ENCODE data around the gene MYL7. TPM values are rescaled to one million over a fixed set of nuclear protein-coding genes. Genes with fewer than 3 reads are reported as not detected.

The MYL7 gene
- total and polyA plus RNA-seq, 2 of the 4 experiments (the other 2 are of a cell fraction): 0.24 TPM; not detected in 1

- ChIA-PET CTCF (no interaction called here), POLR2A (ENCODE audit: unreplicated experiment) (no interaction called here)
- no peaks in the 10 kb centered on the region for H3K79me1 ChIP-seq (ENCODE audit: low read depth in 1 of 2, low read length in 2 of 2)
- H3K4ac ChIP-seq (ENCODE audit: low read depth, low read length): no peak overlapping the region
- H3K56ac ChIP-seq (ENCODE audit: extremely low read depth, insufficient read depth, low read length): no peak overlapping the region
- TF ChIP-seq USF2 (IDR thresholded peaks at IDR 0.05; ENCODE audit: low read depth, low read length) (no peak), SMC3 (IDR thresholded peaks at IDR 0.05; ENCODE audit: low read depth, low read length) (no peak), MXI1 (IDR thresholded peaks at IDR 0.05; ENCODE audit: borderline replicate concordance, low read depth, low read length) (no peak), MAZ (IDR thresholded peaks at IDR 0.05; ENCODE audit: borderline replicate concordance, low read depth, low read length) (no peak), BHLHE40 (IDR thresholded peaks at IDR 0.05; ENCODE audit: low read depth, low read length) (no peak), POLR2A (IDR thresholded peaks at IDR 0.05; ENCODE audit: low read depth, low read length) (no peak), RAD21 (IDR thresholded peaks at IDR 0.05; ENCODE audit: low read length) (no peak), FOS (IDR thresholded peaks at IDR 0.05; ENCODE audit: low read depth, low read length) (no peak), ELK1 (IDR thresholded peaks at IDR 0.05; ENCODE audit: borderline replicate concordance, low read depth, low read length) (no peak), CTCF (conservative IDR thresholded peaks at IDR 0.05; ENCODE audit: low read depth, low read length) (no peak), RFX5 (IDR thresholded peaks at IDR 0.05; ENCODE audit: low read depth, low read length) (no peak), RCOR1 (IDR thresholded peaks at IDR 0.05; ENCODE audit: insufficient replicate concordance, low read length) (no peak), NFE2L2 (IDR thresholded peaks at IDR 0.05; ENCODE audit: low read depth, low read length) (no peak)
- peaks cover 6% of the 10 kb centered on the region for H3K4me1 ChIP-seq (ENCODE audit: control insufficient read depth, insufficient read depth, low read length)
- DNase-seq: no peak
- no peak overlapping the region for H3K14ac ChIP-seq (replicated peaks; ENCODE audit: low read depth, low read length)
- no peak overlapping the region for H3K23ac ChIP-seq (ENCODE audit: low read depth, low read length)
- no peak overlapping the region for H3K18ac ChIP-seq (ENCODE audit: low read depth, low read length)
- ATAC-seq (ENCODE audit: low read depth): peak; percentile 35
- no peak overlapping the region for H2AK5ac ChIP-seq (ENCODE audit: low read depth, low read length)
- H3K36me3 ChIP-seq (ENCODE audit: control insufficient read depth, insufficient read depth, low read length): no peaks in the 10 kb centered on the region
- 67% methylated on average over 1 of the region's 2 CpGs; no CpG with 5 or more reads in 1 of the 2 experiments for WGBS, 2 experiments (ENCODE audit: extremely low coverage in 2 of 2, insufficient read length in 1 of 2)
- no peak overlapping the region for H2AFZ ChIP-seq (replicated peaks; ENCODE audit: low read length, poor library complexity)
- no TSS peak for BruUV-seq (replicated peaks)
- no peak overlapping the region for H2BK20ac ChIP-seq (ENCODE audit: low read depth, low read length)
- no peaks in the 10 kb centered on the region for H4K20me1 ChIP-seq (ENCODE audit: insufficient read depth, low read length)
- H4K91ac ChIP-seq (ENCODE audit: insufficient read depth, low read depth, low read length): no peak overlapping the region
- in situ Hi-C loops (cut with MboI; ENCODE audit: low sequenced_read_pairs): no loop called here
- no peak overlapping the region for H3K9ac ChIP-seq (ENCODE audit: low read depth, low read length)
- H2BK120ac ChIP-seq (ENCODE audit: low read depth, low read length): no peak overlapping the region
- H3K9me3 ChIP-seq (ENCODE audit: control insufficient read depth, insufficient read depth, low read length): no peaks in the 10 kb centered on the region
- H2AK9ac ChIP-seq (replicated peaks; ENCODE audit: low read depth, low read length, poor library complexity): no peak overlapping the region
- intact Hi-C loops (cut with micrococcal nuclease): no loop called here
- H4K5ac ChIP-seq (ENCODE audit: low read depth, low read length): no peak overlapping the region
- peaks cover 4% of the 10 kb centered on the region; the same call in 1 of the 2 replicates for H3K9me1 ChIP-seq (ENCODE audit: insufficient read depth, low read length)
- no peaks in the 10 kb centered on the region for H3K27me3 ChIP-seq (ENCODE audit: control insufficient read depth, insufficient read depth, low read length)
- H3K4me3 ChIP-seq (ENCODE audit: insufficient read depth, low read depth, low read length): no peak overlapping the region
- H4K8ac ChIP-seq (ENCODE audit: low read depth in 2 of 2, low read length in 2 of 2): no peak overlapping the region
- H3K4me2 ChIP-seq (ENCODE audit: low read depth, low read length): no peak overlapping the region
- H2BK15ac ChIP-seq (ENCODE audit: low read depth, low read length): no peak overlapping the region
- H2BK5ac ChIP-seq (ENCODE audit: low read depth, low read length, poor library complexity, severe bottlenecking): no peak overlapping the region
- H3K27ac ChIP-seq (ENCODE audit: insufficient read depth, low read length): no peak overlapping the region
- dilution Hi-C loops (cut with HindIII; ENCODE audit: low sequenced_read_pairs, unreplicated experiment): no loop called here
Observed at GRCh38 chr7:44094883-44095592, 46.1 kb downstream of the MYL7 start.
